Measurements from ENCODE around the gene FOSL2.

Gene FOSL2

GRCh38 chr2:28375742-28376631 lies 16.7 kb upstream of the FOSL2 start:
- DNase-seq: no peak

- DNase-seq: no peak
These were observed 15.4 kb upstream of the FOSL2 start for GRCh38 chr2:28377195-28377816.

- DNase-seq: no peak
These were observed 14.5 kb upstream of the FOSL2 start for GRCh38 chr2:28377984-28378678.

- DNase-seq: no peak
These were observed 13.7 kb upstream of the FOSL2 start for GRCh38 chr2:28378679-28379584.

- no peak for DNase-seq
These were observed 12.4 kb upstream of the FOSL2 start for GRCh38 chr2:28380219-28380618.

- DNase-seq: no peak
These were observed 11.2 kb upstream of the FOSL2 start for GRCh38 chr2:28381225-28382180.

- no peak for DNase-seq
These were observed 9.9 kb upstream of the FOSL2 start for GRCh38 chr2:28382755-28383154.

- no peak for DNase-seq
These were observed 5.3 kb upstream of the FOSL2 start for GRCh38 chr2:28387082-28387960.

GRCh38 chr2:28389399-28390240 lies 3.0 kb upstream of the FOSL2 start:
- no peak for DNase-seq

GRCh38 chr2:28390241-28390745 lies 2.4 kb upstream of the FOSL2 start:
- DNase-seq: peak; percentile 78

GRCh38 chr2:28390746-28391563 lies 1.7 kb upstream of the FOSL2 start:
- DNase-seq: peak; percentile 60

- peak; percentile 71 for DNase-seq
These were observed 928 bp upstream of the FOSL2 start for GRCh38 chr2:28391564-28392296.

GRCh38 chr2:28393114-28393836 lies 617 bp downstream of the FOSL2 start:
- peak; percentile 66 for DNase-seq

- no peak for DNase-seq
These were observed 1.7 kb downstream of the FOSL2 start for GRCh38 chr2:28394331-28394877.

- no peak for DNase-seq
These were observed 2.3 kb downstream of the FOSL2 start for GRCh38 chr2:28394997-28395333.

GRCh38 chr2:28395334-28396061 lies 2.8 kb downstream of the FOSL2 start:
- no peak for DNase-seq

All from activated CD4-positive, CD25-positive, alpha-beta regulatory T cell treated with anti-CD3 and anti-CD28 coated beads, Interleukin-2, amount 50 U/mL, for 72 hours (primary cell).